Panc1 (cell line): ENCODE data around the gene HS1BP3. TPM values are rescaled to one million over a fixed set of nuclear protein-coding genes. Genes with fewer than 3 reads are reported as not detected.

ENCODE experiments used
- ATAC-seq: fragments of 200-7000 bp; cut with Tn5 transposase; 2 replicates; pipeline ENCODE4 v1.9.1; 2020; ENCODE audit warnings: mild to moderate bottlenecking, moderate library complexity
- BruUV-seq: library from RNA; stranded (reverse); fragments of 400-500 nt; replicated peaks from 2 replicates; lab custom pipeline; 2021; lab: Mats Ljungman, UMichigan
- CTCF ChIA-PET: fragments of 300-600 bp; sonication (Branson Sonifier 250); formaldehyde crosslinking; loops from one replicate; lab custom pipeline; 2022; ENCODE audit warnings: antibody characterized with exemption; lab: Charles Lee
- POLR2A ChIA-PET: fragments of 300-600 bp; sonication (Branson Sonifier 250); formaldehyde crosslinking; loops from one replicate; lab custom pipeline; 2022; ENCODE audit warnings: antibody characterized with exemption; lab: Charles Lee
- DNase-seq: peaks from one replicate; pipeline ENCODE4 v3.0.0-alpha.2; 2010; ENCODE audit warnings: low read depth, low spot score
- H3K27ac ChIP-seq: 2 replicates; pipeline ENCODE4 v1.5.1; 2011; ENCODE audit warnings: mild to moderate bottlenecking, low read length, inconsistent platforms
- H3K27me3 ChIP-seq: fragments of 200-500 bp; sonication (Bioruptor generic); 2 replicates; pipeline ENCODE4 v1.6.0; 2014; ENCODE audit warnings: low read length, inconsistent platforms; ENCODE audit not compliant: control insufficient read depth, insufficient read depth
- H3K36me3 ChIP-seq: fragments of 200-500 bp; sonication (Bioruptor generic); 2 replicates; pipeline ENCODE4 v1.5.1; 2014; ENCODE audit warnings: inconsistent platforms, mild to moderate bottlenecking, low read length, moderate library complexity; ENCODE audit not compliant: control insufficient read depth, insufficient read depth
- H3K4me1 ChIP-seq: 2 replicates; pipeline ENCODE4 v1.5.1; 2011; ENCODE audit warnings: inconsistent platforms, mild to moderate bottlenecking, low read length, moderate library complexity; ENCODE audit not compliant: control insufficient read depth, insufficient read depth
- H3K4me3 ChIP-seq, 2 experiments: 2 replicates each; pipeline ENCODE4 v1.5.1; 2011 to 2012; ENCODE audit warnings: low read depth in 2 of 2, low read length in 2 of 2, mild to moderate bottlenecking in 2 of 2, inconsistent platforms in 1 of 2, moderate library complexity in 1 of 2
- H3K9me3 ChIP-seq: fragments of 200-500 bp; sonication (Bioruptor generic); 2 replicates; pipeline ENCODE4 v1.5.1; 2014; ENCODE audit warnings: low read depth, mild to moderate bottlenecking, inconsistent platforms, low read length, moderate library complexity; ENCODE audit not compliant: control insufficient read depth, insufficient read depth
- POLR2AphosphoS5 ChIP-seq: IDR thresholded peaks from 2 replicates; pipeline ENCODE4 v1.6.1; 2012; ENCODE audit warnings: mild to moderate bottlenecking, low read depth, low read length, moderate library complexity
- SIN3A ChIP-seq: IDR thresholded peaks from 2 replicates; pipeline ENCODE4 v1.6.1; 2012; ENCODE audit warnings: low read depth, mild to moderate bottlenecking, low read length, moderate library complexity, borderline replicate concordance; ENCODE audit not compliant: insufficient read depth
- TCF7L2 ChIP-seq: IDR thresholded peaks from 2 replicates; pipeline ENCODE4 v1.6.1; 2011; ENCODE audit warnings: mild to moderate bottlenecking, low read depth, low read length, inconsistent platforms
- in situ Hi-C: cut with HindIII; loops from 2 replicates; pipeline ENCODE4 v1.10.0; 2016; ENCODE audit warnings: low sequenced_read_pairs, low pct_unique_long_range_greater_than_20kb
- intact Hi-C: fragments of 100-400 bp; cut with micrococcal nuclease; formaldehyde crosslinking; loops from one replicate; pipeline ENCODE4 v1.10.0; 2022; ENCODE audit not compliant: unreplicated experiment
- total RNA-seq: library from RNA; stranded (reverse); gene quantifications from one replicate; pipeline ENCODE4 v1.2.1, GENCODE V29; 2021; ENCODE audit not compliant: unreplicated experiment
- TF ChIP-seq, protein P1 (sequence below), 2 experiments: IDR thresholded peaks; 2 replicates each; pipeline ENCODE4 v1.6.1; 2011 to 2012; ENCODE audit warnings: low read depth in 2 of 2, control low read depth in 1 of 2, low read length in 1 of 2, mild to moderate bottlenecking in 1 of 2, moderate library complexity in 1 of 2; ENCODE audit not compliant: insufficient read depth in 1 of 2
- TF ChIP-seq, protein P2 (sequence below): fragments of 450-650 bp; IDR thresholded peaks from 2 replicates; pipeline ENCODE4 v1.5.1; 2017; ENCODE audit warnings: mild to moderate bottlenecking

HS1BP3 gene
- total RNA-seq, 1 experiment from 2014 or later, result 46.1 TPM

DNA sequence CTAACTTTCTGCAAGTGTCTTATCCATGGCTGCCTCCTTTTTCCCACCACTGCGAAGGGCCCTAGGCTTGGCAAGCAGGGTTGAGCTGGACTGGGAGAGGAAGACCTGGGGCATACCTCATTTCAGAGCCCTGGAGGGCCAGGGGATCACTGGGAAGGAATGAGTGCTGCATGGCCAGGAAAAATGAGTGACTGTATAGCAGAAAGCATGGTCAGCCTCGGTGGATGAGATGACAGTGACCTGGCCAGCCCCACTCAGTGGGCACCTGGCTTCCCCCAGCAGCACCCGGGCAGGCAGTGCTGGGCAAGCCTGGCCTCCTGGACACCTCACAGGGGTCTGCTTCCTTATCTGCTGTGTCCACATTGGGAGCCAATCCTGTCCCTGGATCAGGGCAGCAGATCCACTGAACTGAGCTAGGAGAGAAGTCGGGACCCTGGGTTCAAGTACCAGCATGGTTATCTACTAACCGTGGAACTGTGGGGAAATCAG lies 76.4 kb downstream of the HS1BP3 start:
- Histone ChIP-seq H3K9me3 (no peaks in the 10 kb centered on the region), H3K27me3 (no peaks in the 10 kb centered on the region), H3K4me3 (no peak overlapping the region), H3K27ac (no peak overlapping the region), H3K4me1 (peaks cover 30% of the 10 kb centered on the region), H3K36me3 (no peaks in the 10 kb centered on the region)
- POLR2A ChIA-PET, result no interaction called here
- TF ChIP-seq, protein P1, sequence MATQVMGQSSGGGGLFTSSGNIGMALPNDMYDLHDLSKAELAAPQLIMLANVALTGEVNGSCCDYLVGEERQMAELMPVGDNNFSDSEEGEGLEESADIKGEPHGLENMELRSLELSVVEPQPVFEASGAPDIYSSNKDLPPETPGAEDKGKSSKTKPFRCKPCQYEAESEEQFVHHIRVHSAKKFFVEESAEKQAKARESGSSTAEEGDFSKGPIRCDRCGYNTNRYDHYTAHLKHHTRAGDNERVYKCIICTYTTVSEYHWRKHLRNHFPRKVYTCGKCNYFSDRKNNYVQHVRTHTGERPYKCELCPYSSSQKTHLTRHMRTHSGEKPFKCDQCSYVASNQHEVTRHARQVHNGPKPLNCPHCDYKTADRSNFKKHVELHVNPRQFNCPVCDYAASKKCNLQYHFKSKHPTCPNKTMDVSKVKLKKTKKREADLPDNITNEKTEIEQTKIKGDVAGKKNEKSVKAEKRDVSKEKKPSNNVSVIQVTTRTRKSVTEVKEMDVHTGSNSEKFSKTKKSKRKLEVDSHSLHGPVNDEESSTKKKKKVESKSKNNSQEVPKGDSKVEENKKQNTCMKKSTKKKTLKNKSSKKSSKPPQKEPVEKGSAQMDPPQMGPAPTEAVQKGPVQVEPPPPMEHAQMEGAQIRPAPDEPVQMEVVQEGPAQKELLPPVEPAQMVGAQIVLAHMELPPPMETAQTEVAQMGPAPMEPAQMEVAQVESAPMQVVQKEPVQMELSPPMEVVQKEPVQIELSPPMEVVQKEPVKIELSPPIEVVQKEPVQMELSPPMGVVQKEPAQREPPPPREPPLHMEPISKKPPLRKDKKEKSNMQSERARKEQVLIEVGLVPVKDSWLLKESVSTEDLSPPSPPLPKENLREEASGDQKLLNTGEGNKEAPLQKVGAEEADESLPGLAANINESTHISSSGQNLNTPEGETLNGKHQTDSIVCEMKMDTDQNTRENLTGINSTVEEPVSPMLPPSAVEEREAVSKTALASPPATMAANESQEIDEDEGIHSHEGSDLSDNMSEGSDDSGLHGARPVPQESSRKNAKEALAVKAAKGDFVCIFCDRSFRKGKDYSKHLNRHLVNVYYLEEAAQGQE (IDR thresholded peaks at IDR 0.05; ENCODE audit: insufficient read depth in 1 of 2, low read depth in 2 of 2, low read length in 1 of 2), result no peak
- TF ChIP-seq, protein P2, sequence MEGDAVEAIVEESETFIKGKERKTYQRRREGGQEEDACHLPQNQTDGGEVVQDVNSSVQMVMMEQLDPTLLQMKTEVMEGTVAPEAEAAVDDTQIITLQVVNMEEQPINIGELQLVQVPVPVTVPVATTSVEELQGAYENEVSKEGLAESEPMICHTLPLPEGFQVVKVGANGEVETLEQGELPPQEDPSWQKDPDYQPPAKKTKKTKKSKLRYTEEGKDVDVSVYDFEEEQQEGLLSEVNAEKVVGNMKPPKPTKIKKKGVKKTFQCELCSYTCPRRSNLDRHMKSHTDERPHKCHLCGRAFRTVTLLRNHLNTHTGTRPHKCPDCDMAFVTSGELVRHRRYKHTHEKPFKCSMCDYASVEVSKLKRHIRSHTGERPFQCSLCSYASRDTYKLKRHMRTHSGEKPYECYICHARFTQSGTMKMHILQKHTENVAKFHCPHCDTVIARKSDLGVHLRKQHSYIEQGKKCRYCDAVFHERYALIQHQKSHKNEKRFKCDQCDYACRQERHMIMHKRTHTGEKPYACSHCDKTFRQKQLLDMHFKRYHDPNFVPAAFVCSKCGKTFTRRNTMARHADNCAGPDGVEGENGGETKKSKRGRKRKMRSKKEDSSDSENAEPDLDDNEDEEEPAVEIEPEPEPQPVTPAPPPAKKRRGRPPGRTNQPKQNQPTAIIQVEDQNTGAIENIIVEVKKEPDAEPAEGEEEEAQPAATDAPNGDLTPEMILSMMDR, result no peak
- BruUV-seq, result no TSS peak
- ATAC-seq (no peak), DNase-seq (no peak)
- intact Hi-C loops, result no loop called here
- in situ Hi-C loops, result no loop called here
- CTCF ChIA-PET, result no interaction called here

DNA sequence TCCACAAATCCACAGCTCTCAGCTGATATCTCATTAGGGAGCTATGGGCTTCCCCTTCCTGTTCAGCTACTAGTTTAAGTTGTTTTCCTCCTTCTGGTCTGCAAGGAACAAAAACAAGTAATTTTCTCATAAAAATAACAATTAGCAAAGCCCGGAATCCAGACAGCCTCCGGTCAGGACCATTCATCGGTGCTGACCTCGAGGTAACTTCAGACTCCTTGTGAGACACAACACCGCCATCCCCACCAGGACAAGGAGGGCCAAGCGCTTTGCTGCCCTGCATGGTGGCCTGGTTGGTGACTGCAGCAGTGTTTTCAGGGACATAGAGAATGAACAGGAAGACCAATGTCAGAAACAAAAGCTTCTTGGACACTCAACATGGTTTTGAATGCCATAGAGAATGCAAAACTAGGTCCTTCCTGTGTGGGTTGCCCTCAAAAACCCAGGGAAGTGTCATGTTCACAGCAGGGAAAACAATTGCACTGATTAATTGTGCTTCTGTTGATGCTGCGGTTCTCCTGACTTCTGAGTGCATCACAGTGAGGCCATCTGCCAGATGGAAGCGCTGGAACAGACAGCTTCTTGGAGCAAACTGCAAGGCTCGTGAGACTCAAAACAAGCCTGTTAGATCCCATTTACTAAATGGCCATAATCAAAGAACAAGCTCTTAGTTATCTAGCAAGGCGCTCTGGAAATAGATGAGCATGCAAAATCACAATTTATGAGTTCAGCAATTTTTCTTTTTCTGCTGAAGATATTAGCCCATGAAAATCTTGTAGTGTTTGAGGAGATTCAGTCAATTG lies 77.1 kb downstream of the HS1BP3 start:
- Histone ChIP-seq H3K4me3 (no peak overlapping the region), H3K36me3 (no peaks in the 10 kb centered on the region), H3K27ac (no peak overlapping the region), H3K4me1 (peaks cover 23% of the 10 kb centered on the region), H3K27me3 (no peaks in the 10 kb centered on the region), H3K9me3 (no peaks in the 10 kb centered on the region)
- TF ChIP-seq POLR2AphosphoS5 (no peak), SIN3A (no peak), TCF7L2 (no peak)
- TF ChIP-seq, protein P1 (IDR thresholded peaks at IDR 0.05; ENCODE audit: insufficient read depth in 1 of 2, low read depth in 2 of 2, low read length in 1 of 2), result no peak
- TF ChIP-seq, protein P2, result no peak
- in situ Hi-C loops, result no loop called here
- intact Hi-C loops, result no loop called here
- CTCF ChIA-PET, result no interaction called here
- no peak for ATAC-seq
- DNase-seq, result no peak
- BruUV-seq, result no TSS peak
- POLR2A ChIA-PET, result no interaction called here
